IPS DF 4.7 (cell line): ENCODE results near the gene PVR.
"Not testable (repeated sequence)": the region's sequence is repeated elsewhere in the genome, so short reads cannot be mapped to it uniquely, and the experiment has no call there.

ENCODE experiments used
- DNase-seq: peaks from one replicate; pipeline ENCODE4 v3.0.0-alpha.2; 2013; ENCODE audit warnings: low spot score; ENCODE audit errors: extremely low read depth

Gene PVR

DNA sequence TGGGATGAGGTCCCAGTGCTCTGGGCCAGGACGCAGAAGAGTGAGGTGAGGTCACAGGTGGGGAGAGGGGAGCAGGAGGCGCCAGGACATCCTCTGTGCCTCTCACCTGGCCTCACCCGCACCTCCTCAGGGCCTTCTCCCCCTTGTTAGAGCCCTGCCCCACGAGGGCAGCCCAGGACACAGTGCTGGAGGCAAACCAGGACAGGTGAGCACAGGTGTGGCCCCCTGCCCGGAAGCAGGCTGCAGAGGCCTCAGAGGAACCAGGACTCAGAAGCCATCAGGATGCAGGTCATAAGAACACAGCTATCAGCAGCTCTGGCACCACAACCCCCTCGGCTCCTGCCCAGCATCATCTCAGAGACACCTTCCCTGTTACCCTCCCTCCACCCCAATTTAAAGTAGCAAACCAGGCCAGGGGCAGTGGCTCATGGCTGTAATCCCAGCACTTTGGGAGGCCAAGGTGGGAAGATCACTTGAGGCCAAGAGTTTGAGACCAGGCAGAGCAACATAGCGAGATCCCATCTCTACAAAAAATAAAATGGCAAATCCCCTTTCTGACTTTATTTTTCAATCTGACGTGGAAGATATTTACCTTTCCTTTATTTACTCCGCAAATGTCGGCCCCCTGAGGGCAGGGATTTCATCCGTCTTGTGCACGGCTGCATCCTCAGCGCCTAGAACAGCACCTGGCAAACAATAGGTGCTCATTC, 54.9 kb downstream of the PVR start, which contains the start of gene CEACAM16:
Gene CEACAM16, plus strand, starts transcription at position 660 of the 710 bp plus-strand sequence. CDS start 2,306 bp downstream, outside the sequence.
- no peak for DNase-seq

DNA sequence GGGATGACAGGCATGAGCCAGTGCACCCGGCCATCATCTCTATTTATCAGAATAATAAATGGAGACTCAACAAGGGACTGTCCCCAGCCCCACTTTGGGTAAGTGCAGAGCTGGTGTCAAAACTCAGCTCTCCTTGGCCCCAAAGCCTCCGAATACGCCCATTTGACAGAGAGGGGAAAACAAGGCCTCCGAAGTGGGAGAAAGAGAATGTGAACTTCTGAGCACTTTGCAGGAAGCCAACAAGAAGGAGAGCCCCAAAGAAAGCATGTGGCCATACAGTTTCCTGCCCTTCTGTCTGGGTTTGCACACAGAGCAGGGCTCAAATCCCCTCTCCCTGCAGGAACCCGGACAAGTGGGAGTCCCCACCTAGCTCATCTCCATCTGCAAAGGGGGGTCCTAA, 56.8 kb downstream of the PVR start:
- no peak for DNase-seq

- DNase-seq = no peak
These were observed 57.5 kb downstream of the PVR start for GRCh38 chr19:44701228-44701627.

GRCh38 chr19:44702551-44703176, 59.0 kb downstream of the PVR start:
- DNase-seq = no peak

GRCh38 chr19:44703336-44704078, 59.8 kb downstream of the PVR start:
- DNase-seq = no peak

DNA sequence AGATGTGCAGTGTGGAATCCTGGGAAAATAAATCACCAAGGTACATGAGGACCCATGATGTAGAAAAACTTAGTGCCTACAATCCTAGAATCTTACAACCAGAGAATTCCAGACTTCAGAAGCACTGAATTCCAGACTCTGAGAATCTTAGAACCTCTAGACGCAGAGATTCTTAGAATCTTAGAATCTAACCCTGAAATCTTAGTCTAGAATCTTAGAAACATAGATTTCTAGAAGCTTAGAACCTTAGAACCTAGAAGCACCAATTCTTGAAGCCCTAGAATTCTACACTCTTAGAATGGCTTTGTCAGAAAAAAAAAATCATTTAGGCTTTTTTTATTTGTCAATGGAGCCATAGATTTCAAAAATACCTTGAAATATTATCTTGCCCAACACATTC, 61.3 kb downstream of the PVR start:
- no peak for DNase-seq

DNA sequence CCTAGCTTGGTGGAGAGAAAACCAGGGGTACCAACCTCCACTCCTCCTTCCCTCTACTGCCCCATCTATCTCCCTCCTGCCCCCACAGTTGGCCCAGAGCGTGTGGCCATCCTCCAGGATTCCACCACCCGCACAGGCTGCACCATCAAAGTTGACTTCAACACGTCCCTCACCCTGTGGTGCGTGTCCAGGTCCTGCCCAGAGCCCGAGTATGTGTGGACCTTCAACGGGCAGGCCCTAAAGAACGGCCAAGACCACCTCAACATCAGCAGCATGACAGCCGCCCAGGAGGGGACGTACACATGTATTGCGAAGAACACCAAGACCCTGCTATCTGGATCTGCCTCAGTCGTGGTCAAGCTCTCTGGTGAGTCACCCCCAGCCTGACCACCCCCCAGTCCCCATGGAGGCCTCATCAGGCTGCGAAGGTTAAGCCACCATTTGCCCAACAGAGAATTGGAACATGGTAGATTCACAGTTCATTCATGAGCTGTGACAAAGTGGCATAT, 61.8 kb downstream of the PVR start:
- DNase-seq = no peak

DNA sequence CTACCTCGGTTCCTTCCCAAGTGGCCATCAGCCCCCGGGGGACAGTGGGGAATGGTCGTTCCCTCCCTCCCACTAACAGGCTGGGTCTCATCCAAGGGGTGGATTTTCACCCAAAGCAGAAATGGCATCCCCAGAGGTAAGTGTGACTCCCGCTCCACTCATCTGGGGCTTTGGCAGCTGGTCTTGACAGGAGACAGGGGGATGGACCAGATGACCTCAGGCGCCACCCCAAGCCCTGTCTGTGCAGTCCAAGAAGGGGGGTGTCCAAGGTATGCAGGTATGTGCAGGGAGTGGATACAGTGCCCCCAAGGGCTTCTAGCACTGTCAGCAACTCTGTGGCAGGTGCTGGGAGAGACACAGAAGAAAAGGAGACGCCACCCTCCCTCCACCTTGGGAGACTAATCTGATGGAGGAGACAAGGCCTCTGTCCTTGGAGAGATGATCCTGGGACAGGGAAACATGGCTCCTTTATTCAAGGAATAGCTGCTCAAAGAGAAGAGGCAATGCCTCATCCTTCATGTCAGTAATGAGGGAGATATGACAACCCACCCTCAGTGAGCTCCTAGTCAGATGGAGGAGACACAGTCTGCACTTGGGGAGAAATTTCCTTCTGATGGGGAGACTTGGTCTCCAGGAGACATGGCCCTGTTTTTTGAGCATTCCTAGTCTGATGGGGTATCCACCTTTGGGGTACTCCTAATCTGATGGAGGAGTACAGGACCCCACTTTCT, 63.0 kb downstream of the PVR start:
- no peak for DNase-seq

- DNase-seq = no peak
These were observed 64.1 kb downstream of the PVR start for GRCh38 chr19:44707794-44708193.

- DNase-seq = no peak
These were observed 65.2 kb downstream of the PVR start for GRCh38 chr19:44708940-44709339.

- DNase-seq = not testable (repeated sequence)
These were observed 65.9 kb downstream of the PVR start for GRCh38 chr19:44709434-44710266.

- DNase-seq = no peak
These were observed 66.8 kb downstream of the PVR start for GRCh38 chr19:44710483-44710882.

- no peak for DNase-seq
These were observed 69.3 kb downstream of the PVR start for GRCh38 chr19:44712864-44713515.
